Lung (tissue), 12 donors: ENCODE data around the gene IL22RA1. TPM values are rescaled to one million over a fixed set of nuclear protein-coding genes. Genes with fewer than 3 reads are reported as not detected.

Experiments
- ATAC-seq: fragments of 200-7000 bp; cut with Tn5 transposase; one replicate; pipeline ENCODE4 v1.9.1; 2020; ENCODE audit warnings: moderate number of reproducible peaks; ENCODE audit not compliant: insufficient read depth, low FRiP score
- DNase-seq, 3 donors: peaks; one replicate each; pipeline ENCODE4 v3.0.0-alpha.2; 2013 to 2017
- H3K27ac ChIP-seq, 2 donors: one replicate each; pipeline ENCODE4 v1.5.1; 2013; ENCODE audit warnings: mild to moderate bottlenecking in 2 of 2, moderate library complexity in 2 of 2, control low read depth in 1 of 2, inconsistent platforms in 1 of 2, low read depth in 1 of 2, low read length in 1 of 2
- H3K27me3 ChIP-seq, 3 donors: one replicate each; pipeline ENCODE4 v1.5.1; 2013; ENCODE audit warnings: low read length in 2 of 3; ENCODE audit not compliant: control insufficient read depth in 3 of 3, insufficient read depth in 3 of 3
- H3K36me3 ChIP-seq, 4 donors: one replicate each; pipeline ENCODE4 v1.5.1; 2013; ENCODE audit warnings: low read length in 4 of 4, mild to moderate bottlenecking in 1 of 4, moderate library complexity in 1 of 4; ENCODE audit not compliant: control insufficient read depth in 4 of 4, insufficient read depth in 4 of 4
- H3K4me1 ChIP-seq, 5 donors: one replicate each; pipeline ENCODE4 v1.5.1; 2013; ENCODE audit warnings: low read length in 5 of 5, mild to moderate bottlenecking in 2 of 5, moderate library complexity in 1 of 5; ENCODE audit not compliant: control insufficient read depth in 5 of 5, insufficient read depth in 5 of 5
- H3K4me3 ChIP-seq: one replicate; pipeline ENCODE4 v1.5.1; 2013; ENCODE audit warnings: mild to moderate bottlenecking, control low read depth, moderate library complexity
- H3K9ac ChIP-seq, 2 donors: one replicate each; pipeline ENCODE4 v1.5.1; 2013; ENCODE audit warnings: low read length in 2 of 2, control low read depth in 1 of 2; ENCODE audit not compliant: insufficient read depth in 1 of 2
- H3K9me3 ChIP-seq, 4 donors: one replicate each; pipeline ENCODE4 v1.5.1; 2013; ENCODE audit warnings: low read length in 3 of 4, mild to moderate bottlenecking in 1 of 4, moderate library complexity in 1 of 4; ENCODE audit not compliant: control insufficient read depth in 4 of 4, insufficient read depth in 3 of 4
- CTCF ChIP-seq: IDR thresholded peaks from 2 replicates; pipeline ENCODE4 v1.5.1; 2012; ENCODE audit warnings: mild to moderate bottlenecking; ENCODE audit errors: control extremely low read depth, extremely low read depth
- WGBS, 2 donors: extraction: QIAGEN DNeasy Blood & Tissue Kit; methylation state at CpG; one replicate each; pipeline ENCODE4 v1.1.7; 2013; 5-methylcytosine and 5-hydroxymethylcytosine counted together
- polyA plus RNA-seq, 2 donors: library from polyadenylated mRNA; stranded (reverse); fragments of 200-250 nt; gene quantifications; one replicate each; pipeline ENCODE4 v1.2.1, GENCODE V29; 2013
- total RNA-seq, 2 donors: library from RNA; depleted of rRNA in 1 of 2; stranded (reverse); fragments of >200 nt in 1 of 2; gene quantifications; one replicate each; pipeline ENCODE4 v1.2.1, GENCODE V29; 2014 to 2021
- donor health status: control.
- donor health status: control.
- donor health status: Bipolar disorder and iron deficiency.
- donor health status: healthy.
- donor health status: DM: yes; HTN: yes; CAD: no.

The IL22RA1 gene
- total and polyA plus RNA-seq, 4 donors = 0.09 to 1.0 (median 0.23) TPM

- Histone ChIP-seq H3K4me1 (no peaks in the 10 kb centered on the region), H3K27me3 (no peaks in the 10 kb centered on the region), H3K36me3 (no peaks in the 10 kb centered on the region), H3K27ac (no peak overlapping the region), H3K9me3 (no peaks in the 10 kb centered on the region), H3K4me3 (no peak overlapping the region), H3K9ac (no peak overlapping the region)
- TF ChIP-seq CTCF = peak; percentile 70
- 22 to 23% methylated on average over 15 of the region's 15 CpGs for WGBS, 2 donors
- DNase-seq = peak; percentile 68 to 83 (median 79)
- peak; percentile 68 for ATAC-seq
These were observed 72.0 kb downstream of the IL22RA1 start for GRCh38 chr1:24070821-24071393.

- H3K9me3 ChIP-seq = no peaks in the 10 kb centered on the region
- no peak overlapping the region for H3K4me3 ChIP-seq
- no peak overlapping the region for H3K27ac ChIP-seq
- DNase-seq (no peak), ATAC-seq (no peak)
- H3K4me1 ChIP-seq = no peaks in the 10 kb centered on the region
- H3K27me3 ChIP-seq = no peaks in the 10 kb centered on the region
- TF ChIP-seq CTCF = no peak
- no peak overlapping the region for H3K9ac ChIP-seq
- 81 to 84% methylated on average over 7 of the region's 7 CpGs for WGBS, 2 donors
- no peaks in the 10 kb centered on the region for H3K36me3 ChIP-seq
These were observed 73.1 kb downstream of the IL22RA1 start for GRCh38 chr1:24069817-24070216.

Other genes starting within 250 kb of the IL22RA1 start
- gene CNR2, start 229.8 kb downstream of the IL22RA1 start, total RNA-seq = under 1 TPM; 0.09 to 0.46 TPM
- gene CNR2, start 229.8 kb downstream of the IL22RA1 start, polyA plus RNA-seq = under 1 TPM; 0.04 to 0.11 TPM
- 100 to 1,000 TPM in 1 of 2 donors, 10 to 100 TPM in 1; 86.2 to 159 TPM for gene PNRC2, start 183.3 kb downstream of the IL22RA1 start, total RNA-seq
- gene PNRC2, start 183.3 kb downstream of the IL22RA1 start, polyA plus RNA-seq = 10 to 100 TPM; 70.7 to 93.6 TPM
- 100 to 1,000 TPM in 1 of 2 donors, 10 to 100 TPM in 1; 82.6 to 251 TPM for gene SRSF10, start 162.8 kb downstream of the IL22RA1 start, total RNA-seq
- gene SRSF10, start 162.8 kb downstream of the IL22RA1 start, polyA plus RNA-seq = 10 to 100 TPM; 55.1 to 74.2 TPM
- gene MYOM3, start 31.0 kb downstream of the IL22RA1 start, total RNA-seq = under 1 TPM; 0.11 to 0.55 TPM
- gene MYOM3, start 31.0 kb downstream of the IL22RA1 start, polyA plus RNA-seq = under 1 TPM; 0.09 to 0.10 TPM
- gene IFNLR1, start 44.1 kb upstream of the IL22RA1 start, total RNA-seq = 1 to 10 TPM; 2.4 to 9.0 TPM
- gene IFNLR1, start 44.1 kb upstream of the IL22RA1 start, polyA plus RNA-seq = 1 to 10 TPM; 1.2 to 3.0 TPM
- under 1 TPM; 0.40 to 0.95 TPM for gene GRHL3, start 176.2 kb upstream of the IL22RA1 start, total RNA-seq
- gene GRHL3, start 176.2 kb upstream of the IL22RA1 start, polyA plus RNA-seq = under 1 TPM; 0.23 to 0.30 TPM